Right lung (tissue), 5 donors: Measurements from ENCODE around the gene UXS1. TPM values are rescaled to one million over a fixed set of nuclear protein-coding genes. Genes with fewer than 3 reads are reported as not detected.

Experiments
- DNase-seq, 2 donors: peaks; one replicate each; pipeline ENCODE4 v3.0.0-alpha.2; 2013
- polyA plus RNA-seq, 5 donors: library from polyadenylated mRNA; unstranded; fragments of 120-200 nt; gene quantifications; one replicate each; pipeline versions ENCODE4 v1.2.1 to v1.2.3, GENCODE V29; 2013; ENCODE audit warnings: inconsistent platforms in 1 of 5, low replicate concordance in 1 of 5; ENCODE audit not compliant: insufficient read length in 5 of 5, insufficient read depth in 1 of 5

The UXS1 gene
- polyA plus RNA-seq, 5 donors, result 85.7 to 98.2 (median 92.4) TPM

DNA sequence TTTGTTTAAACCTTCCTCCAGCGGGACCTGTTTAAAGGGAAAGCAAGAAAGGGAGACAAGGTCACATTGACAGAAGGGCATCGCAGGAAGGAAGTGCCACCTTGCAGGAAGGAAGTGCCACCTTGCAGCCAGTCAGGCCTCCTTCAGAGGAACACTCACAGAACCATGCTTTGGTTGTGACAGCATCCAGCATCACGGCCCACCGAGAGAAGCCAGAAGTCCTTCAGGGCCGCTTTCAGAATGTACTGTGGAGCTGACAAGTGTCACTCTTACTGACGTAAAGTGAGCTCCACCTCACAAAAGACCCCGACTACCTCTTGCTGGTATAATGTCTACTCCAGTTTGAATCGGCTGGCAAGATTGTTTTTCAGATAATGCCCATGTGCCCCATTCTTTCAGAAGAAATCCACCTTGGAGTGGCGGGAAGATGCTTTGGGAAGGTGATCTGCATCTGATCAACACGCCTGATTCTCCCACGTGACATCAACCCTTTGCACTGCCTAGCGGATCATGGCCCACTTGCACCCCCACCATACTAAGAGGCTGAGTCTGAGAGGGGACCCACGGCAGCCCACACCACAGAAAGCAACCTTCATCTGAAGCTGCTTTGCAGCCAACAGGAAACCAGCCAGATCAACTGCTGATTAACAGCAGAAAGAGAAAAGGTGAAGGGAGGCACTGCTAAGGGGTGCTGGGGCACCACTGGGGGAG lies 99.8 kb downstream of the UXS1 start:
- DNase-seq, result no peak

DNA sequence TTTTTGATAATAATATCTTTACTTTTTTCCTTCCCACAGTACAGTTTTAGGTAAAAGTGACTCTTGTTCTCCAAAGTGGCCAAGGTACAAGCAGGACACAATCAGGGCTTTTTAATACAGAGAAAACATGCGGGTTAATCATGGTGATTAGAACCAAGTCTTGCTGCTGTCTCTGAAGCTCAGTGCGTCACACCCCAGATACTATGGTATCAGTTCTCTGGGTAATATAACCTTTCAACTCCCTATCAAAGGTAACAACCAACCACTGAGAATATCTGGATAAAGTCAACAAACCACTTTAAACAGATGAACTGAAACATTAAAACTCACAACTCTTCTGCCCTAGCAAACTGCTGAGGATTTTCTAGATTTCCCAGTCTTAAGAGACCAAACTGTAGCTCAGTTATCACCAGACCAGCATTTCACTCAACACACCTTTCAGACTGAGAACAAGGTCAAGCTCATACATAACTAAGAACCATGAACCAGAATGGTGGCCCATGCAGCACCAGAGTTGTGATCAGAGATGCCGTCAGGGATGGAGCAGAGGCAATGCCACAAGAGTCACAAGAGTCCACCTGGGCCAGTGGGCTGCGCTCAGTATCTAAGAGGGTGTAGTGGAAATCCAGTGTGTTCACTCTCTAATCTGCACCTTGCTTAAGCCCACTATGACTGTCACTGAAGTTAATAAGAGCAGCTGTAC lies 103.0 kb downstream of the UXS1 start:
- DNase-seq, result no peak

DNA sequence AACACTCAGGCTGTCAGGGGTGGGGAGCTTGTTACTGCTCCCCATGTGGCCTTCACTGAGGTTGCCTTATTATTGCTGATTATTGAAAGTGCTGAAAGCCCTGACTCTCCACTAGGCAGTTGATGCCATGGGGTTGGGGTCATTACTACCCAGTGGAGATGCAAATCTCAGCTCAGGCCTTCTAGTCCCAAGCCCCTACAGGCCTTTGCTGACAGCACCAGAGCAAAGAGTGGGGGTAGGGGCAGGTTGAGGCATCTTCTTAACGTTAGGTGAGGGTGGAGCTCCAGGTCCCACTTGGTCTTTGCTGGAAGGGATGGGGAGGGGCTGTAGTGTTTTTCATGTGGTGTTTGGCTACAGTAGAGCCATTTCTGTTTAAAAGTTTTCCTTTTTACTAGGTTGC lies 104.5 kb downstream of the UXS1 start:
- DNase-seq, result no peak

DNA sequence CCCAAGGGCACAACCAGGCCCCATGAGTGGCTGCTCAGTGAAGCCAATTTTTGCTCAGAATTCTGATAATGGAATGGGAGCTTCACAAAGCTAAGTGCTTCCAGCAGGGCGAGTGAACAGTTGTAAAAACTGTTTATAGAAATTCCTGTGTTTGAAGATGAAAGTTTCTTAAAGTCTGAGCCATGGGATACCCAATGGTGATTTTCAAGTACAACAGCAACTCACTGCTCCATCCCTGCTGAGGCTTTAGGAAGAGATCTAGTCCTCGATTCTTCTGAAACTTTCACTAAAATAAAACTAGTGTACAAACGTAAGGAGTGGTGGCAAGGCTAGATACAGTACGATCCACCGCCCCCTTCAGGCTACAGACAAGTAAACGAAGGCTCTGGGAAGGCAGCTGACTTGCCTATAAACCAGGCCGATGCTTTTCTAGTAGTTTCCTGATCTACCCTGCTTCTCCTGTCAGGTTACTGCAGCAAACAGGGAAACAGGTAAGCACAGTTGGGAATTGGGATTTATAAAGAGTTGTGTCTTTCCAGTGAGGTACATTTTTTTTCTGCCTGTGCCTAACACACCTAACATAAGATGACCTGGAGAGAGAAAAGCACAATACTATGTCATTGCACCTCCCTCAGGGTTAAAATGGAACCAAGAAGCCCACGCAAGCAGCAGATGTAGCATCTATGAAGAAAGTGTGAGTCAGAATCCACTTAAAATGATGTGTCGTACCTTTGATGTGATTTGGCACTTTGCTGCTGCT lies 108.7 kb downstream of the UXS1 start:
- DNase-seq, result no peak

DNA sequence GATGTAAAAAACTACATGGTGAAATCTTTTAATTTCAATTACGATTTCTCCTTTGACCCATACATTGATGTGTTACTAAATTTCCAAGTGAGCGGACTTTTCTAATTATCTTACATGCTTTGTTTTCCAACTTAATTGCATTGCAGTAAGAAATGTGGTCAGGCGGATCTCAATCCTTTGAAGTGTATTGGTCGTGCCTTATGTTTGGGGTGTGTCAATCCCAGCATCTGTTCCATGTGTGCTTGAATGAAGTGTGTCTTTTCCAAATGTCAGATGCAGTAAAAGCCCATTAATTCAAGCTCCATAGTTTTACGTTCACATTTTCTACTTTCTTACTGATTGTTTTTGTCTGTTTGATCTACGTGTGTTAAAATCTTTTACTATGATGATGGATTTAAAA lies 113.1 kb downstream of the UXS1 start:
- no peak for DNase-seq

DNA sequence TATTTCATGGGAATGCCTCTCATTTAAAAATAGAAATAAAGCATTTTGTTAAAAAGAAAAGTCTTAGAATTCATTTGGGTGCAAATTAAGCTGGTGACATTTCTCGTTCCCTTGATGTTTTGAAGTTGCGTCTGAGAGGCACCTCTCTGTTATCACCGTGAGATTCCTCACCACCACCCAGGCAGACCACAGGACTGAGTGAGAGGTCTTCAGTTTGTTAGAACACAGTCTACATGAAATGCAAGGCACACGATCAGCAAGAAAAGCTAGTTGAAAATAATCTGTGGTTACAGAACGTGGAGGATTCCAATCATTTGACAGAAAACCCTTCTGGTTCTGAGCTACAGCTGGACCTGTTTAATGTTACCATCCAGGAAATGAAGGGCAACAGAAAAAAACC lies 116.0 kb downstream of the UXS1 start:
- DNase-seq, result no peak

DNA sequence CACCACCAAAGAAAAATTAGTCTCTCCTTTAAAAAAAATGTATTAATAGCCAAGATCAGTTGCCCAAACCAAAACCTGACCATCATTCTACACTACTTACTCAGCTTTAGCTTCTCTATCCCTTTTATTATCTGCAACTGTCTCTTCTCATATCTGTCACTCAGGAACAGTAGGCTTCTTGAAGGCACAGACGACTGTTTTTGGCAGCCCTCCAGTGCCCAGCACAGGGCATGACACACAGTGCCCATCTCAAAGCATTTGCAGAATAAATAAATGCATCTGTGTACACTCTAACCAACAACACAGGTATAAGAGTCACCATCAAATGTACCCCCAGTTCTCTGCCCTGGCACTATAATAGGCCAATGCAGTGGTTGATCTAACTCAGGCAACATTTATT lies 117.2 kb downstream of the UXS1 start:
- DNase-seq, result no peak

DNA sequence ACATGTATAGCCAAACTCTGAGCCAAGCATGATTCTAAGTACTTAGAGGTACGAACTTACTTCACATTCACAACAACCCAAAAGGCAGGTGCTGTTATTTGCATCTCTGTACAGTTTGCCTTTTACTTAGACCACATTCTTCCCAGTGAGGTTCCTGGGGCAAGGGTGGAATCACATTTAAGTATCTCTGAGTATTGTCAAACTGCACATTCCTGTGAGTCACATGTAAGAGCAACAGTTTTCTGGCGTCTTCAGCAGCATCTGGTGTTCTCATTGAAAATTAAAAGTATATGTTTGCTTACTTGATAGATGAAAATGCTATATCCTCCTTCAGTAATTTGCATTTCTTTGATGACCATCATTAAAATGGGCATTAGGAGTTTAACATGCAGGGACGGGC lies 119.1 kb downstream of the UXS1 start:
- DNase-seq, result no peak

DNA sequence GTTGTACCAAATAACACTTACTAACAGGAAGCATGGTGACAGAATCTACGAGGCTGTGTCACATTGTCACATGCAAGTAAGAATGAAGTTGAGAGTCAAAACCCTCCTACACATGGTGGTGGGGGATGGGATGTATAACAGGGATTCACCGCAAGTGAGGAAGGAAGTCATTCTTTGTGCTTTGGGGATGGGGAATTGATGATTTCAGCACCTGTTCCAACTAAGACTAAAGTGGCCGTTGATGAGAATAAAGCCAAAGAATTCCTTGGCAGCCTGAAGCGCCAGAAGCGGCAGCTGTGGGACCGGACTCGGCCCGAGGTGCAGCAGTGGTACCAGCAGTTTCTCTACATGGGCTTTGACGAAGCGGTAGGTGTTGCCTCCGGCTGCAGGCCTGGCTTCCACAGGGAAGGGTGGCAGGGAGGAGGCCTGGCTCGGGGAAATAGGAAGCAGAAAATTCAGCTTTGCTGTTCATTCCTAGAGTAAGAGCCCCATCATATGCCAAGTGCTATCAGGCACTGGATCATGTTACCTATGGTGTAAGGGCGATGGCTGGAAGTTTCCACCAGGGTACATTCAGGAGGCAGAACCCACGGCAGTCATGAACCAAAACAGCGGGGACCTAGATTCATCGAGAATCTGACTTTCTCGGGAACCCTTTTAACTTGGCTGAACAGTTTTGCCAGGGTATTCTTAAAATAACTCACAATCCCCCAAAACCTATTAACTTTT lies 120.3 kb downstream of the UXS1 start:
- DNase-seq, result no peak

DNA sequence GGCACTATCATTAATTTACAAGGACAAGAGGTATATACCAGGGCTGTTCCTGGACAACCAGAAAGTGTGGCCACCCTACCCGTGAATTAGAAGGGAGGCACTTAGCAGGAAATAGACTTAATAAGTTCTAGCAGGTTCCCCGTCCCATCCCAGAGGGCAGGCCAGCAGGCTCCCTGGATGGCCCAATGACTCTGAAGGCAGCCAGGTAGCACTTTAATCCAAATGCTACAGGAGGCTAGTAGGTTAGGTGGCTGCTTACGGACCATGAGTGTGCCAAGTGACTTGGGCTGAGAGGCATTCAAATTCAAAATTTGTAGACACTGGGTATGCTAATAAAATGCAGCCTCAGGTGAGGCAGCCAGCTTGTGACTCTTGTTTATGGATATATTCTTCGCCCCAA lies 123.9 kb downstream of the UXS1 start:
- no peak for DNase-seq

DNA sequence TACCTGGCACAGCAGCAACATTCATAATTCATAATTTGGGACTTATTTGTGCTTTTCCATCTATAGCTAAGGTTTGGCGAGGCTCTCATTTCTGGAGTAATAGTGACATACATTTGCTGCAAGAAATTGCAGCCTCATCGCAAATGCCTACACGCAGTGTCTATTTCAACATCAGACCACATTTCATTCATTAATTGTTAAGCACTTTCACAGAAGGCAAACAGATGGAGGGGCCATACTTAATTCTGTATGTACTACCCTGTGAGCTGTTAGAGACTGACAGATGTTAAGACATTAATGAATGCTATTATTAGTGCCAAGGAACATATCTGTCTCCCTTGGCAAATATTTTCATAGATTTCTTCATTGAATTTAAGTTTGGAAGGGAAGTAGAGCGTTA lies 125.7 kb downstream of the UXS1 start:
- peak; percentile 67 to 80 for DNase-seq

DNA sequence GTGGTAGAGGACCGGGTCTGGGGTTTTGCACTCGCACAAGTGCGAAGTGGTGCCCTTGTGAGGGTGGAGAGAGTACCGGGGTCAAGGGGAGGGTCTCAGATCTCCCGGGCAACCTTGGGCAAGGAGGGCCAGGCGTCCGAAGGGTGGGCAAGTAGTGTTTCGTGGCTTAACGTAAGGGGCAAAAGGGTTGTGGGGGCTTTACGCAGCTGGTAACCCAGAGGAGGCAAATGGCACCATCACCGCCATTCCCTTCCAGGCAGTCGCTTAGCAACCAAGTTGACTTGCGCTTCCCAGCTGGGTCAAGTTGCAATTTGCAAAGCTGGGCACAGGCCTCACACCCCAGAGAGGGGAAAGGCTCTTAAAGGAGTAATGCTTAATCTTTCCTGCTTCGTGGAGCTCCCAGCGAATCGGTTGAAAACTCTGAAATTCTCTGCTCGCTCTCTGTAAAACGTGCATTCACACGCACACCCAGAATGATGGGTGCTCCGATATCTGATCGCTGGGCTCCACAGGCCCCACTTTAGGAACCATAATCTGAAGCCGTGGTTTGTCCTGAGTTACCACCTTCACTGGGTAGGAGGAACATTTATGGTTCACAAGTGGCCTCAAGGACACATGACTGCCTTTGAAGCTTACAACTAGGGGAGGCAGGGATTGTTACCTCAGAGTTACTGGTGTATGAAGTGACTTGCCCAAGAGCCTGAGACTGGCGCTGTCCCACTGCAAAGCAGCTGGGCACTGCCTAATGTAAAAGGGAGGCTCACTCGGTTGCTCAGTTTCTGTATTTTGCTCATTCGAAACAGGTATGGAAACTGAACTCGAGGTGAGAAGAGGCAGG lies 127.9 kb downstream of the UXS1 start:
- DNase-seq, result peak; percentile 25 to 29

DNA sequence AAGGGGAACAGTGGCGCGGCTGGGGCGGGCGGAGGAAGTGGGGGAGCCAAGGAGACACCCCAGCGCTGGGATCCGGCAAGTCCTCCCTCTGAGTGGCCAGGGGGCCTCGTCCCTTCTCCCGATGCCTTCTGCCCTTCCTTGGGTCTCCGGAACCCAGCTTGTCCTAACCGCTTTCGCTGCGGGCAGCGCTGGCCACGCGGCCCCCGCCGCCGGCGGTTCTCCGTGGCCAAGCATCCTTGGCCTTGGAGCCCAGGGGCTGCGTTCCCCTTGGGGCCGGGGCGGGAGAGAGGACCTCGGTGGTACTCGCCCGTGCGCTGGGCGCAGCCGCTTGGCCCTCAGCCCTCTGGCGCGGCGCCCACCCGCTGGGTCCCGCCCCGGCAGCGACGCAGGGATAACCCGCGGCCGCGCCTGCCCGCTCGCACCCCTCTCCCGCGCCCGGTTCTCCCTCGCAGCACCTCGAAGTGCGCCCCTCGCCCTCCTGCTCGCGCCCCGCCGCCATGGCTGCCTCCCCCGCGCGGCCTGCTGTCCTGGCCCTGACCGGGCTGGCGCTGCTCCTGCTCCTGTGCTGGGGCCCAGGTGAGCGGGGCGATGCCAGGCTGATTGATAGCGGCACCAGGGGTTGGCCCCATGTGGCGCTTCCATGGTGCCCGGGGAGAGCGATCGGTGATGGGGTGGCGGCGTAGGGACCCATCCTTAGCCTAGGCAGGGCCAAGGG lies 128.7 kb downstream of the UXS1 start:
- peak; percentile 34 to 38 for DNase-seq

DNA sequence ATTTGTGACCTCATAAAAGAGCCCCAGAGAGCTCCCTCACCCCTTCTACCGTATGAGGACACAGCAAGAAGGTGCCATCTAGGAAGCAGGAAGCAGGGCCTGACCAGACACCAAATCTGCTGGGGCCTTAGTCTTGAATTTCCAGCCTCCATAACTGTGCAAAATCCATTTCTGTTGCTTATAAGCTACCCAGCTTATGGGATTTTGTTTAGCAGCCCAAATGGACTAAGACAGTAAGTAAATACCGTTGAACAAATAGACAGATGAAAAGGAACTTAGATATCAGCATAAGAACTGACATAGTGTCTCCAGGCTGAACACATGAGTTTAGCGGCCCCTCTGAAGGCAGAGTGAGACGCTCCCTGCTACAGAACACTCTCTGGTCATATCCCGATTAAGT lies 130.9 kb downstream of the UXS1 start:
- no peak for DNase-seq

DNA sequence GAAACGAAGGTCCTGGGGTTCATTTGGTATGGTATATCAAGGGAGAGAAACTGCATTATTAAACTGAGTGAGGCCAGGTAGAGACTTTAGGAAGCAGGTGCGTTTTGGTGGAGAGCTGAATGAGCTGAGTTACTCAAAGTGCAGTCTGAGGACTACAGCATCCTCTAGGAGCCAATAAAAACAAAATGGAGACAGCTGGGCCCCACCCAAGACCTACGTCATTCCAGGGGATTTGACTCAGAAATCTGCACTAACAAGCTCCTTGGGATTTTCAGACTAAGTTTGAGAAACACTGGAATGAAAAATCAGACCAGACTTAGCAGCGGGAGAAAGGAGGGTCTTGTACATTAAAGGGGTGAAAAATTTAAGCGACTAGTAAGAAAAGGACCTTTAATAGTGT lies 131.5 kb downstream of the UXS1 start:
- no peak for DNase-seq

DNA sequence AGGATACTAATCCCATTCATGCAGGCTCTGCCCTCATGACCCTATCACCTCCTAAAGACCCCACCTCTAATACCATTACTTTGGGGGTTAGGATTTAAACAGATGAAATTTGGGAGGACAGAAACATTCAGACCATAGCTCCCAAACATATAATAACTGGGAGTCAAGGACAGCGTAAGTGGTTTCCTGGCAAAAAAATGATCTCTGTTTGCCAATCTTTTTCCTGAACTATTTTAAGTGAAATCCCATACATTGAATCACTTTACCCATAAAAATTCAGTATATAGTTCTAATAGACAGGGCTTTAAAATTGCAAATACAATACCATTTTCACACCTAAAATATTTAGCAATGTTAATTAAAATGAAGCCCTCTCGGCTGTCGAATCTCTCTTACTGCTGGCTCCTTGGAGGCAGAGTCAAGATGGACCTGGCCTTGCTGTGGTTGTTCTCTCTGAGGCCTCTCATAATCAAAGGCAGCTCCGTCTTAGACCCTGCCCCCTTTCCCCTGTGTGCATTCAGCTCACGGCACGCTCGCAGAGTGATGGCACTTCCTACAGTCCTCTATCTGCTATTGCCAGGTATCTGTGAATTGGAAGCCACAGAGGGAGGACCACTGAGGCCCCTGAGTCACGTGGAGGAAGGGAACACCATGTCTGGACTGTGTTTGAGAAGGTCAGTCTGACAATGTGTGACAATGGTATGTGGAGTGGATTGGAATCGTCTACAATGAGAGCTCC lies 132.3 kb downstream of the UXS1 start:
- no peak for DNase-seq

DNA sequence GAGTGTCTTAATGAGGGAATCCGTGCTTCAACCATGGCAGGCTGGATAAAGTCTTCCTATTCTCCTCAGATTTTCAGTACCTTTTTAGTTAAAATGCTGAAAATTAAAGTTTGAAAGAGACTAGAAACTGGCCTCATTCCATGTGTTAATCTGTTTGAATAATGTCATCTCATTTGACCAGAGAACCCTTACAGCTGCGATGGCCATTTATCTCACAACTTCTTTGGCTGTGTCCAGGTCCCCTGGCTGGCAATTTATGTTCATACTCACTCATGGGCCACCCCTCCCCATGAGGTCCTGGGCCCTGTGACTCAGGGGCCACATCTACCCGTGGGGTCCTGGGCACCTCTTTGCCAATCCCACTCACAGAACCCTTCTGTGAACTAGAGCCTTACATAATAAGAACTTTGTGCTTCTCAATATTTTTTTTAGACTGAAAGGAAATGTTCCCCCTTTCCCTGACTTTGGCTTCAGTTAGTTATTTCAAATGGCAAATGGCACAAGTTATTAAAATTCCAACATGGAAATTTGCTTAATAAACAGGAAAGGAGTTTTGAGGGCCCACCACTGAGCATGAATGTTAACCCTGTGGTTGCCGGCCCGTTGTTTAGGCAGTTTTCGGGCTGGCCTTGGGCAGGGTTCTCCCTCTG lies 134.6 kb downstream of the UXS1 start:
- peak; percentile 31 to 48 for DNase-seq

DNA sequence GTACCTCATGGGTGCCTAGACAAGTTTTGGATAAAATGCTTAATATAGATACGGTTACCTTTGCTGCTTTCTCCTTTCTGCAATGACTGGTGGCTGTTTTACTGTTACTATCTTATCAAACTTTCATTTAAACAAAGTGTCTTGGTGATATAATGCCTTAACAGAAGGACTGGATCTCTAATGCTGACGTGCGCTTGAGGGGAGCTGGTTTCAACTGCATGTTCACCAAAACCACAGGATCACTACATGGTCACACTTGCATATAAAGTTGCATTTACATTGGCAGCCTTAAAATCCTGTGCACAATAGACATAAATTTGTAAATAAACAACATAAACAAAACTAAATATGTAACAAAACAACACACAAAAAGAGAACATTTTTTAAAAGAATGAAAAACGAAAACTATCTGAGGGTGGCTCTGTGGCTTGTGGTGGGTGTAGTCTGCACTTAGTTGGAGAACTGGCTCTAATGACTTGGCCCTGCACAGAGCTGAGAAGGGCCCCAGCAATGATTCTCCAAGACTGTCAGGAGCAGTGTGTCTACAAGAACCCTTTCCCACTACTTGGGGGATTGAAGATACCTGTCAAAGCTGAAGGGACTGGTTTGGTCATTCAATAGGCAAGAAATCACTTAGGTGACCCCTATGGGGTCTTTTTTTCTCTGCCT lies 135.5 kb downstream of the UXS1 start:
- DNase-seq, result no peak

DNA sequence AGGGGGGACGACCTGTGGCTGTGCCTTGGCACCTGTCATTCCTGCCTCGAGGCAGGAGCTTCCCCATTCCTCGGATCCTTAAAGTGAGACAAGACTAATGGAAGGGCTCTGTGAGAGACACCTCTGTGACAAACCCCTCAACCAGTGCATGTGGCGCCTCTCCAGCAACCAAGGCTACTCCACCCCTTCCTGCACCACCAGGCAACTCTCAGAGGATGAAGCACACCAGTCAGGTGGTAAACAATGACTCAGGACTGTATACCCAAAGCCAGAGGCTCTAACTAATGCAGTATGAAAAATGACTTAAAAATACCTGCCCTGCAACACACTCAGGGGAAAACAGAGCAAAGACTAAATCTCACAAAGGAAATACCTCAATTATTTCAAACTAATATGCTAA lies 136.9 kb downstream of the UXS1 start:
- DNase-seq, result no peak
